ELF-1 (cell line): Measurements from ENCODE around the gene COMMD1.

Experiments used
- DNase-seq: peaks from one replicate; pipeline ENCODE4 v3.0.0-alpha.2; 2016; ENCODE audit warnings: low read depth, low spot score

The COMMD1 gene

DNA sequence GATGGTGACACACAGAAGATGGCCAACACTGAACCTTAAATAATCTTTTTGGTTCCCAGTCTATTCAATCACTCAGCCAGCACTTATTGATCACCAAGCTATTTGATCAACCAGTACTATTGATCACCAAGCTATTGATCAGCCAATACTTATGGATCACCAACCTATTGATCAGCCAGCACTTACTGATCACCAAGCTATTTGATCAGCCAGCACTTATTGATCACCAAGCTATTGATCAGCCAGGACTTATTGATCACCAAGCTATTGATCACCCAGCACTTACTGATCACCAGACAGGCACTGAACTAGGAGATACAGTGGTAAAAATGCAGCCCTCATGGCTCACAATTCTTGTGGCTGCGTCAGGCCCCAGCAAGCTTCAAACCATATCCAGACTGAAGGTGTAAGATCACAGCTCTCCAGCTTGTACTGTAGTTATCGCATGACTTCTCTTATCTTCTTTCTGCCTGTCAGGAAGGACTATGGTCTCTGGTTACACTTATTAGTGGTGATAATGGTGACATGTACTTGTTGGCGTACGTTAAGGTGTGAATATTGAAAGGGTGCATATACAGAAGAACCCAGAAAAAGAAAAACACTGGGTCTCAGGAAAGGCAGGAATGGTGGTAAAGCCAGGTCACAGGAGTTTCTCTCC is 272.0 kb downstream of the COMMD1 start:
- DNase-seq, result no peak

DNA sequence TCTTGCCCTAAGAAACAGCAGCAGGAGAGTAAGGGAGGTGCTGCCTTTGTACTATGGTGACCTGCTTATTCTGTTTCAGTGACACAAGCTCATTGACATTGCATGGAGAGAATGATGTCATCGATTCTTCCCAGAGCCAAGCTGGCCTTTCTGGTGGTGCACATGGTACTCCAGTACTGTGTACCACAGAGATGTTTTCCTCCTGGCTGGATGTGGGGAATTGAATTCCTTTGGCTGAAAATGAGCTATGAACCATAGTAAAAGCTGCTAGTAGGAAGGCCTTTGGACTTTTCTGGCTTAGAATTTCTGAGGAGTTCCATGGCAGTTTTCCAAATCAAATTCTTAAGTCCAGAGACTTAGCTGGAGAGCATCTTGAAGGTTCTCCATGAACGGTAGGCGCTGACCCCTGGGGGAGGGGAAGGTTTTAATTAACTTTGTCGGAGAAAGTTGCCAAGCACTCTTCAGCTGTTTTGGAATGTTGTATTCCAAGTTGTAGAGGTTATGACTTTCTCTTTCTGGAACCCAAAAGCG is 273.3 kb downstream of the COMMD1 start:
- DNase-seq, result no peak

DNA sequence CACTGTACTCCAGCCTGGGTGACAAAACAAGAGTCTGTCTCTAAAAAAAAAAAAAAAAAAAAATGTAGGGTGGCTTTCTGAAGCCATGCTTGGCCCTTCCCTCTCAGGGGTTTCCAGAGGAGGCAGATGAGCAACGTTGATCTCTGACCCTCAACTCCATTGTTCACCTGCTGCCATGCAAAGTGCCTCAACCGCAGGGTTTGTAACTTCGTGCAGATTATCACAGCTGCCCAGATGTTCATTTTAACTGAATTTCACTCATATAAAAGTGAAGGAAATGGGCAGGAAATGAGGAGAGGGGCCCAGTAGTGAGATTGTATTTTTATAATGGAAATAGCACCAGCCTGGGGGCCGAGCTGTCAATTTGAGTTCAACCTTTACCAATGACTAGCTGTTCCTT is 275.5 kb downstream of the COMMD1 start:
- no peak for DNase-seq

DNA sequence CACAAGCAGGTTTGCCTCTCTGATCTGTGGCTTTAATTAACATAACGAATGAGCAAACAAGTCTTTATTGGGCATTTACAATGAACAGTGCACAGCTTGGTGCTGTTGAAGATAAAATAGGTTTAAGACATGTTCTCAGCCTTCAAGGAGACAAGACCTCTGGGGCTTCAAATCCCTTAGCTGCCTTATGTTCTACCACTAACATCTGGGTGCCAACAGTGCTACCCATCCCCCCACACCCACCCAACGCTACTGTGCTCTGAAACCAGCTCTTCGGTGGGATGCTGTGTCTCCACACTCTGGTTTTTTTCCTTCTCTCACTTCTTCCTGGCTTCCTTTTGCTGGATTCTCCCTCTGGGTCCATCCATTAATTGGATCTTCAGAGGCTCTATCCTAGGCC is 276.4 kb downstream of the COMMD1 start:
- no peak for DNase-seq

DNA sequence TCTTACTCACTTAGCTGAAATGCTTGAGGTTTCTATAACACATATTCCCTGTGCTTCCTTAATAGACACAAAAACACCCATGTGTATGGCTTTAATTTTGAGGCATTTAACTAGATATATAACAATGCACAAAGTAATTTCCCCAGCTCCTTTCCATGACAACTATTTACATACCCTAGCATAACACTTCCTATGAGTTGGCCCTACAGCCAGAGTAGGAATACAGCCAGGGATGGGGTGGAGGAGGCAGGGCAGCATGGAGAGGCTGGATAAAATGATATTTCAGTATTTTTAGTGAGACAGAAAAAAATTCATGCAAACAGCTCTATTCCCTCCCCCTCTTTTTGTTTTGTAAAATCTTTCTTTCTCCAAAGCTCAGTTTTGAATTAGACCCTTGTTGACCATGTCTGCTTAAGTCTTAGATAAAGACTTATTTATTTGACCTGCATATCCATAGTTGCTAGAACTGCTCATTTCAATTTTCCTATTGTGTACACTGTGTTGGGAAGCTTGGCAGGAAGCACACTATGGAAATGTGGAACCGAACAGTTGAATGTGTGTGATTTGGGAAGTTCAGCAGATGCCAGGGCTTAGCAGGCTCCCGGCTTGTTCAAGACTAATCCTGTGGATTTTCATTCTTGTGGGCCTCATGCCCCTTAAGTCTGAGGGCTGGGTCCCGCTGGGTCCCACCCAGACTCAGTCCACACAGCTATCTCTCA is 279.2 kb downstream of the COMMD1 start:
- DNase-seq, result no peak
